HG02852 (cell line): ENCODE results near the gene HS3ST3B1.
A peak's percentile ranks its signal among the peaks of the same experiment; 100 is the strongest.

Experiments
- ATAC-seq: cut with Tn5 transposase; IDR thresholded peaks from one replicate; pipeline ENCODE4 v1.9.1; 2021; ENCODE audit warnings: mild to moderate bottlenecking, moderate library complexity; ENCODE audit not compliant: unreplicated experiment

The HS3ST3B1 gene

GRCh38 chr17:14300575-14301278, at the start of gene HS3ST3B1:
Gene HS3ST3B1, plus strand, starts transcription at chr17:14301081. Its CDS starts 438 bp downstream, at chr17:14301519.
- ATAC-seq, result peak; percentile 90

GRCh38 chr17:14261406-14261805, 39.5 kb upstream of the HS3ST3B1 start:
- ATAC-seq, result no peak

- no peak for ATAC-seq
These were observed 32.6 kb upstream of the HS3ST3B1 start for GRCh38 chr17:14268264-14268663.

GRCh38 chr17:14269473-14269872, 31.4 kb upstream of the HS3ST3B1 start:
- ATAC-seq, result no peak

GRCh38 chr17:14270508-14270907, 30.4 kb upstream of the HS3ST3B1 start:
- no peak for ATAC-seq

GRCh38 chr17:14276535-14277250, 24.2 kb upstream of the HS3ST3B1 start:
- ATAC-seq, result no peak

- ATAC-seq, result no peak
These were observed 19.4 kb upstream of the HS3ST3B1 start for GRCh38 chr17:14281530-14281929.

GRCh38 chr17:14282726-14283125, 18.2 kb upstream of the HS3ST3B1 start:
- no peak for ATAC-seq

GRCh38 chr17:14289162-14289561, 11.7 kb upstream of the HS3ST3B1 start:
- no peak for ATAC-seq

GRCh38 chr17:14294876-14295275, 6.0 kb upstream of the HS3ST3B1 start:
- no peak for ATAC-seq

GRCh38 chr17:14295676-14296075, 5.2 kb upstream of the HS3ST3B1 start:
- ATAC-seq, result no peak

- ATAC-seq, result no peak
These were observed 4.5 kb upstream of the HS3ST3B1 start for GRCh38 chr17:14296166-14296910.

GRCh38 chr17:14297161-14297851, 3.6 kb upstream of the HS3ST3B1 start:
- ATAC-seq, result no peak

- ATAC-seq, result no peak
These were observed 2.5 kb upstream of the HS3ST3B1 start for GRCh38 chr17:14298221-14298946.

GRCh38 chr17:14298947-14299279, 2.0 kb upstream of the HS3ST3B1 start:
- no peak for ATAC-seq

GRCh38 chr17:14299280-14300141, 1.4 kb upstream of the HS3ST3B1 start:
- no peak for ATAC-seq

- peak; percentile 0 for ATAC-seq
These were observed 604 bp downstream of the HS3ST3B1 start for GRCh38 chr17:14301279-14302090.

- ATAC-seq, result no peak
These were observed 1.2 kb downstream of the HS3ST3B1 start for GRCh38 chr17:14302091-14302430.
